Muscle of leg (tissue), 11 donors: ENCODE results near the gene CHST15. TPM values are rescaled to one million over a fixed set of nuclear protein-coding genes. Genes with fewer than 3 reads are reported as not detected.
A peak's percentile ranks its signal among the peaks of the same experiment; 100 is the strongest.

Experiments used
- DNase-seq: peaks from one replicate; pipeline ENCODE4 v3.0.0; 2013
- H3K27ac ChIP-seq: one replicate; pipeline ENCODE4 v1.5.1; 2013; ENCODE audit warnings: mild to moderate bottlenecking, low read length, control low read depth
- H3K27me3 ChIP-seq: one replicate; pipeline ENCODE4 v1.6.1; 2013; ENCODE audit warnings: low read length; ENCODE audit not compliant: control insufficient read depth, insufficient read depth
- H3K36me3 ChIP-seq: one replicate; pipeline ENCODE4 v1.6.1; 2013; ENCODE audit warnings: low read length; ENCODE audit not compliant: control insufficient read depth, insufficient read depth
- H3K4me1 ChIP-seq: one replicate; pipeline ENCODE4 v1.6.1; 2013; ENCODE audit warnings: low read length; ENCODE audit not compliant: control insufficient read depth, insufficient read depth
- H3K4me3 ChIP-seq: one replicate; pipeline ENCODE4 v1.5.1; 2013; ENCODE audit warnings: low read length, control low read depth
- H3K9me3 ChIP-seq: replicated peaks from 2 replicates; pipeline ENCODE4 v1.6.1; 2013; ENCODE audit warnings: low read depth, low read length; ENCODE audit not compliant: control insufficient read depth
- WGBS: methylation state at CpG from one replicate; pipeline ENCODE4 v1.1.5; 2013; ENCODE audit warnings: missing lambda C conversion rate; ENCODE audit not compliant: insufficient coverage; 5-methylcytosine and 5-hydroxymethylcytosine counted together
- polyA plus RNA-seq, 8 donors: library from polyadenylated mRNA; unstranded; fragments of 120-200 nt; gene quantifications; one replicate each; pipeline versions ENCODE4 v1.2.1 to v1.2.3, GENCODE V29; 2013; ENCODE audit warnings: inconsistent platforms in 1 of 8, low replicate concordance in 1 of 8; ENCODE audit not compliant: insufficient read length in 8 of 8, insufficient read depth in 1 of 8
- total RNA-seq: library from RNA; stranded (reverse); fragments of 120-200 nt; gene quantifications from one replicate; pipeline ENCODE4 v1.2.4, GENCODE V29; 2013

Gene CHST15
- total and polyA plus RNA-seq, 9 donors = 10.6 to 19.7 (median 16.3) TPM

- Histone ChIP-seq H3K27me3 (peaks cover 8% of the 10 kb centered on the region), H3K36me3 (no peaks in the 10 kb centered on the region), H3K27ac (no peak overlapping the region), H3K4me3 (no peak overlapping the region), H3K9me3 (no peaks in the 10 kb centered on the region), H3K4me1 (peaks cover 15% of the 10 kb centered on the region)
- WGBS = 71% methylated on average over 3 of the region's 9 CpGs
- DNase-seq = no peak
Measured at GRCh38 chr10:124084708-124085107, 8.7 kb downstream of the CHST15 start.

DNA sequence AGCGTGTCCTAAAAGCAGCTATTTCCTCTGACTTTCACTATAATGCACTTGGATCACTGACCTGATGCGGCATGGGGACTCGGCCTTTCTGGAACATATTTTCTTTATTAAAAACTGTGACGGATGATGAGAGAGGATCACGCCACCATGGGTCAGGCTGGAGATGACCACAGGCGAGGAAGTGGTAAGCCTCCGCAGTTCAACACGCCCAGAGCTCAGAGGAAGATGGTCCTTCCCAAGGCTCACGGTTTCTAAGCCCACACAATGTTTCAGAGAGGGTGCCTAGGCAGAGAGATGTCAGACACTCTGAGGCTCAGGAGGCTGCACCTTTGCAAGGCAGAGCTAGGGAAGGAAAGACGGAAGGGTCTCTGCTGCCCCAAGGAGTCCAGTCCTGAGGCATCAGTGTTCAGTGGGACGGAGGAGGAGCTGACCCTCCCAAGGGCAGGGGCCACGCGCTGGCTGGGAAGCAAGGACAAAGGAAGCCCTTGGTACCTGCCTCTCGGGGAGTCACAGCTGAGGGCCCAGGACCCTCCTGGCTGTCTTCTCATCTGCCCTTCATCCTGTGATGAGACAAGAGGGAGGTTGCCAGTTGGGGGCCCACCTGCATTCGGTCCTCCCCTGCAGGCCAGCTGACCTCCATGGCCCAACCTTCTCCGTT lies 9.5 kb downstream of the CHST15 start:
- Histone ChIP-seq H3K4me1 (peaks cover 20% of the 10 kb centered on the region), H3K4me3 (no peak overlapping the region), H3K27ac (no peak overlapping the region), H3K27me3 (peaks cover 4% of the 10 kb centered on the region), H3K9me3 (no peaks in the 10 kb centered on the region), H3K36me3 (no peaks in the 10 kb centered on the region)
- DNase-seq = no peak
- 87% methylated on average over 11 of the region's 16 CpGs for whole genome bisulfite sequencing

- H3K27ac ChIP-seq = no peak overlapping the region
- peaks cover 4% of the 10 kb centered on the region for H3K27me3 ChIP-seq
- H3K36me3 ChIP-seq = no peaks in the 10 kb centered on the region
- 76% methylated on average over 6 of the region's 10 CpGs for WGBS
- DNase-seq = no peak
- H3K4me3 ChIP-seq = no peak overlapping the region
- peaks cover 20% of the 10 kb centered on the region for H3K4me1 ChIP-seq
- H3K9me3 ChIP-seq = no peaks in the 10 kb centered on the region
Measured at GRCh38 chr10:124083047-124083739, 10.2 kb downstream of the CHST15 start.

DNA sequence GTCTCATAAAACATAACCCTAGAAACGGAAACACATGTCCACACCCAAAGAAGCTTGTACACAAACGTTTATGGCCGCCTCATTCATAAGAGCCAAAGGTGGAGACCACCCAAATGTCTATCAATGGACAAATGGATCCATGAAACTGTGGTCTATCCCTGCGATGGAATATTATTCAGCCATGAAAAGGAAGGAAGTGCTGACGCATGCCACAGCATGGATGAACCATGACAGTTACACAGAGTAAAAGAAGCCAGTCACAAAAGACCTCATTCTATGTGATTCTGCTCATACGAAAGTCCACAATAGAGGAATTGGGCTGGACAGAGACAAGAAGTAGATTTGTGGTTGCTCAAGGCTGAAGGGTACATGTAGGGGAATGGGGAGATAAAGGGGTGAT lies 10.8 kb downstream of the CHST15 start:
- H3K4me1 ChIP-seq = peaks cover 17% of the 10 kb centered on the region
- H3K36me3 ChIP-seq = no peaks in the 10 kb centered on the region
- no peak overlapping the region for H3K27ac ChIP-seq
- no peak overlapping the region for H3K4me3 ChIP-seq
- WGBS = 89% methylated on average over 5 of the region's 6 CpGs
- peaks cover 4% of the 10 kb centered on the region for H3K27me3 ChIP-seq
- H3K9me3 ChIP-seq = no peaks in the 10 kb centered on the region
- no peak for DNase-seq

GRCh38 chr10:124081547-124082140 lies 11.8 kb downstream of the CHST15 start:
- DNase-seq = no peak
- H3K4me3 ChIP-seq = no peak overlapping the region
- WGBS = 85% methylated on average over 11 of the region's 13 CpGs

DNA sequence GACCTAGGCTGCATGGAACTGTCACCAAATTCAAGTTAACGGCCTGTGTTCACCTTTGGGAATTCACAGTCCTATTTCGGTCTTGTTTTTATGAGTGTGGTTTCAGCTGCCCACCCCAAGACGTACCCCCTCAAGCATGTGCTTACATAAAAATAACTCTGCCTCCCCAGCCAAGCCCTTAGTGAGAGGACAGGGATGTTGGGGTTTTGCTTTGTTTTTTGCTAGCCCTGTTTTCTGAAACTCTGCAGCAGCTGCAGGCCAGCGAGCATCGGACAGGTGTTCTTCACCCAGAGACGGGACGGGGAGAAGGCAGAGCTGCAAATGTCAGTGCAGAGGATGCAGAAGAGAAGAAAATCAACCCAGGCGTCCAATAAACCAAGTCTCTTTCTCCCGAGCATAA lies 13.5 kb downstream of the CHST15 start:
- no peaks in the 10 kb centered on the region for H3K36me3 ChIP-seq

More at GRCh38 chr10:124081547-124082140, 11.8 kb downstream of the CHST15 start:
- H3K36me3 ChIP-seq = no peaks in the 10 kb centered on the region
- no peaks in the 10 kb centered on the region for H3K27me3 ChIP-seq
- peaks cover 17% of the 10 kb centered on the region for H3K4me1 ChIP-seq
- no peaks in the 10 kb centered on the region for H3K9me3 ChIP-seq
- no peak overlapping the region for H3K27ac ChIP-seq

DNA sequence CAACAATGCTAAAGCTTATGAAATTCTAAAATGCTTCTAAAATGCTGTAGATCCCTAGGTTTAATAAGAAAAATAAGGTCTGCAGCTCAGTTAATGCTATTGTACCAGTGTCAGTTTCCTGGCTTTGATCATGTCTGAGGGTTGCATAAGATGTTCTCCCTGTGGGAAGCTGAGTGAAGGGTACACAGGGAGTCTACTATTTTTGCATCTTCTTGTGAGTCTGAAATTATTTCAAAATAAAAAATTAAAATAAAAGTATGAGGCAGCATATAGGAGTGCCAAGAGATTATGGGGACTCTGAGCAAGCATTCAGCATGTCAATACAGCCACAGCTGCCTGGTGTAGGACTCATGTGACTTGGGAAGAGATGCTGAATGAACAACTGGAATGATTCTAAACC lies 14.7 kb downstream of the CHST15 start:
- H3K4me3 ChIP-seq = no peak overlapping the region
- no peaks in the 10 kb centered on the region for H3K9me3 ChIP-seq
- H3K4me1 ChIP-seq = peaks cover 20% of the 10 kb centered on the region
- H3K27me3 ChIP-seq = peaks cover 2% of the 10 kb centered on the region
- H3K27ac ChIP-seq = no peak overlapping the region
- H3K36me3 ChIP-seq = no peaks in the 10 kb centered on the region
- peak; percentile 30 for DNase-seq

More for the DNA sequence above, 13.5 kb downstream of the CHST15 start:
- no peaks in the 10 kb centered on the region for H3K9me3 ChIP-seq
- H3K27ac ChIP-seq = no peak overlapping the region
- WGBS = 67% methylated on average over 2 of the region's 9 CpGs
- H3K4me1 ChIP-seq = peaks cover 23% of the 10 kb centered on the region
- H3K27me3 ChIP-seq = peaks cover 2% of the 10 kb centered on the region
- no peak overlapping the region for H3K4me3 ChIP-seq
- DNase-seq = peak; percentile 29

- H3K4me3 ChIP-seq = no peak overlapping the region
- WGBS = no CpG with 5 or more reads among the region's 4 CpGs
- DNase-seq = no peak
Measured at GRCh38 chr10:124078028-124078427, 15.4 kb downstream of the CHST15 start.

GRCh38 chr10:124077208-124077993 lies 16.0 kb downstream of the CHST15 start:
- DNase-seq = no peak
- Histone ChIP-seq H3K27ac (no peak overlapping the region), H3K27me3 (peaks cover 2% of the 10 kb centered on the region), H3K4me3 (no peak overlapping the region), H3K9me3 (no peaks in the 10 kb centered on the region), H3K4me1 (peaks cover 20% of the 10 kb centered on the region), H3K36me3 (no peaks in the 10 kb centered on the region)
- 77% methylated on average over 7 of the region's 12 CpGs for WGBS

More at GRCh38 chr10:124078028-124078427, 15.4 kb downstream of the CHST15 start:
- Histone ChIP-seq H3K36me3 (no peaks in the 10 kb centered on the region), H3K9me3 (no peaks in the 10 kb centered on the region), H3K4me1 (peaks cover 20% of the 10 kb centered on the region), H3K27ac (no peak overlapping the region), H3K27me3 (peaks cover 2% of the 10 kb centered on the region)
